Choroid plexus epithelial cell (primary cell): ENCODE data around the gene PIK3AP1.

Experiments used
- DNase-seq: peaks from one replicate; pipeline ENCODE4 v3.0.0-alpha.2; 2010; ENCODE audit warnings: low read depth
- H3K4me3 ChIP-seq: 2 replicates; pipeline ENCODE4 v1.5.1; 2011; ENCODE audit warnings: low read depth, mild to moderate bottlenecking, control low read depth, low read length, moderate library complexity
- TF ChIP-seq, protein P1 (sequence below): conservative IDR thresholded peaks from 2 replicates; pipeline ENCODE4 v1.5.1; 2011; ENCODE audit warnings: low read depth, mild to moderate bottlenecking, control low read depth, inconsistent platforms, low read length, moderate library complexity

The PIK3AP1 gene

GRCh38 chr10:96663797-96664196 is 56.5 kb downstream of the PIK3AP1 start:
- TF ChIP-seq, protein P1, sequence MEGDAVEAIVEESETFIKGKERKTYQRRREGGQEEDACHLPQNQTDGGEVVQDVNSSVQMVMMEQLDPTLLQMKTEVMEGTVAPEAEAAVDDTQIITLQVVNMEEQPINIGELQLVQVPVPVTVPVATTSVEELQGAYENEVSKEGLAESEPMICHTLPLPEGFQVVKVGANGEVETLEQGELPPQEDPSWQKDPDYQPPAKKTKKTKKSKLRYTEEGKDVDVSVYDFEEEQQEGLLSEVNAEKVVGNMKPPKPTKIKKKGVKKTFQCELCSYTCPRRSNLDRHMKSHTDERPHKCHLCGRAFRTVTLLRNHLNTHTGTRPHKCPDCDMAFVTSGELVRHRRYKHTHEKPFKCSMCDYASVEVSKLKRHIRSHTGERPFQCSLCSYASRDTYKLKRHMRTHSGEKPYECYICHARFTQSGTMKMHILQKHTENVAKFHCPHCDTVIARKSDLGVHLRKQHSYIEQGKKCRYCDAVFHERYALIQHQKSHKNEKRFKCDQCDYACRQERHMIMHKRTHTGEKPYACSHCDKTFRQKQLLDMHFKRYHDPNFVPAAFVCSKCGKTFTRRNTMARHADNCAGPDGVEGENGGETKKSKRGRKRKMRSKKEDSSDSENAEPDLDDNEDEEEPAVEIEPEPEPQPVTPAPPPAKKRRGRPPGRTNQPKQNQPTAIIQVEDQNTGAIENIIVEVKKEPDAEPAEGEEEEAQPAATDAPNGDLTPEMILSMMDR, result no peak
- no peak overlapping the region for H3K4me3 ChIP-seq
- DNase-seq, result no peak

GRCh38 chr10:96661632-96662031 is 58.7 kb downstream of the PIK3AP1 start:
- no peak for DNase-seq
- TF ChIP-seq, protein P1, result no peak
- no peak overlapping the region for H3K4me3 ChIP-seq

DNA sequence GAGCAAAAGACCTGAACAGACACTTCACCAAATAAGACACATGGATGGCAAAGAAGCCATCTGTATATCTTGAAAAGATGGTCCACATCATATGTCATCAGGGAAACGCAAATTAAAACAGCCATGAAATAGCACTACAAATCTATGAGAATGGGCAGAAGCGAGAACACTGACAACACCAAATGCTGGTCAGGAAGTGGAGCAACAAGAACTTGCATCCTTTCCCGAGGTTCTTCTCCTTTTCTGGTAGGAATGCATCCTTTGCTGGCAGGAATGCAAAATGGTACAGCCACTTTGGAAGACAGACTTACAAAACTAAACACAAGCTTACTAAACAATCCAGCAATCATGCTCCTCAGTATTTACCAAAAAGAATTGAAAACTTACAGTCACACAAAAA is 60.0 kb downstream of the PIK3AP1 start:
- no peak overlapping the region for H3K4me3 ChIP-seq
- no peak for DNase-seq
- TF ChIP-seq, protein P1, result no peak

- no peak overlapping the region for H3K4me3 ChIP-seq
- TF ChIP-seq, protein P1, result no peak
- DNase-seq, result no peak
Measured at GRCh38 chr10:96658844-96659243, 61.5 kb downstream of the PIK3AP1 start.

DNA sequence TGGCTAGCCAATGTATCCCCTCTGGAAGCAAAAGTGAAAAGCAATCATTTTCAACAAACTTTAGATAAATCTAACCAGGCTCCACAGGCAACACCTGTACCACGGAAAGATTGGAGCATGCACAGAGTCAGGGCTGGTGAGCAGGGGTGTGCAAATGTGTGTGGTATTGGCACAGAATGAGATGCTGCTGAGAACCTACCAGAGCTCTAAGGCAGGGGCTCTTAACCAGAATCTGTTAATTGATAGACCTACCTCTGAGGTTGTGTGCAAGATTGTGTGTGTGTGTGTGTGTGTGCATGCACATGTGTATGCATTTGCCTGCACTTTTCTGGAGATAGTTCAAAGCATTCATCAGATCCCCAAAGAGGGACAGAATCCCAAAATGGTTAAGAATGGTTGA is 62.9 kb downstream of the PIK3AP1 start:
- TF ChIP-seq, protein P1, result no peak
- H3K4me3 ChIP-seq, result no peak overlapping the region
- DNase-seq, result no peak

- no peak for DNase-seq
- TF ChIP-seq, protein P1, result no peak
- H3K4me3 ChIP-seq, result no peak overlapping the region
Measured at GRCh38 chr10:96656839-96657238, 63.5 kb downstream of the PIK3AP1 start.

GRCh38 chr10:96656198-96656577 is 64.1 kb downstream of the PIK3AP1 start:
- no peak overlapping the region for H3K4me3 ChIP-seq
- no peak for DNase-seq
- TF ChIP-seq, protein P1, result no peak
